K562 (cell line): ENCODE results near the gene TSC22D1. TPM values are rescaled to one million over a fixed set of nuclear protein-coding genes. Genes with fewer than 3 reads are reported as not detected.

Source experiments
- ATAC-seq: fragments of 200-7000 bp; cut with Tn5 transposase; 3 replicates; pipeline ENCODE4 v1.9.1; 2020; ENCODE audit warnings: moderate library complexity
- BruUV-seq: library from RNA; stranded (reverse); fragments of 400-500 nt; replicated peaks from 2 replicates; lab custom pipeline; 2021; lab: Mats Ljungman, UMichigan
- CTCF ChIA-PET: fragments of 300-600 bp; formaldehyde crosslinking; extraction: SDS; loops from one replicate; lab custom pipeline; 2021; ENCODE audit warnings: low intra/inter-chr PET ratio; lab: Yijun Ruan, JAX
- POLR2A ChIA-PET: fragments of 300-600, 350-650 bp; sonication (Branson Sonifier 250); formaldehyde crosslinking; extraction: SDS; loops from one replicate; lab custom pipeline; 2021; ENCODE audit warnings: antibody characterized with exemption, inconsistent platforms; lab: Yijun Ruan, JAX
- DNase-seq, 4 experiments: peaks; one replicate each; pipeline versions ENCODE4 v3.0.0 to v3.0.0-alpha.2; 2011 to 2018; ENCODE audit warnings: low spot score in 3 of 4, mixed read lengths in 3 of 4; ENCODE audit errors: extremely low read depth in 1 of 4
- FAIRE-seq: peaks from 2 replicates; lab custom pipeline; 2011; peaks lifted over from hg19 to GRCh38; lab: Jason Lieb, UNC
- H2AFZ ChIP-seq: 2 replicates; pipeline ENCODE4 v1.6.0; 2011; ENCODE audit warnings: low read depth, low read length, control low read depth, inconsistent platforms
- H3K27ac ChIP-seq: fragments of 200-600 bp; 3 replicates; pipeline ENCODE4 v1.8.0; 2011; ENCODE audit warnings: low read depth, mild to moderate bottlenecking, control low read depth, inconsistent platforms, low read length, moderate library complexity, mixed read lengths; ENCODE audit errors: extremely low read depth
- H3K27me3 ChIP-seq, 2 experiments: fragments of 300-600 bp in 1 of 2; 2 replicates in 1 of 2; 3 replicates in 1 of 2; pipeline versions ENCODE4 v1.6.0 to v1.8.0; 2011; ENCODE audit warnings: inconsistent platforms in 2 of 2, low read length in 2 of 2, mild to moderate bottlenecking in 1 of 2, mixed read lengths in 1 of 2, moderate library complexity in 1 of 2; ENCODE audit not compliant: control insufficient read depth in 2 of 2, insufficient read depth in 2 of 2
- H3K36me3 ChIP-seq: fragments of 300-600 bp; 3 replicates; pipeline ENCODE4 v1.8.0; 2011; ENCODE audit warnings: mild to moderate bottlenecking, low read length, inconsistent platforms; ENCODE audit not compliant: control insufficient read depth, insufficient read depth
- H3K4me1 ChIP-seq, 2 experiments: fragments of 200-600 bp in 1 of 2; replicated peaks in 1 of 2; 2 replicates in 1 of 2; 3 replicates in 1 of 2; pipeline versions ENCODE4 v1.5.1 to v1.8.0; 2011; ENCODE audit warnings: inconsistent platforms in 2 of 2, low read length in 2 of 2, mild to moderate bottlenecking in 1 of 2, mixed read lengths in 1 of 2, moderate library complexity in 1 of 2; ENCODE audit not compliant: control insufficient read depth in 2 of 2, insufficient read depth in 2 of 2
- H3K4me2 ChIP-seq: 2 replicates; pipeline ENCODE4 v1.6.1; 2011; ENCODE audit warnings: low read length, control low read depth, inconsistent platforms, mixed read lengths; ENCODE audit not compliant: insufficient read depth
- H3K4me3 ChIP-seq: fragments of 200-600 bp; sonication (generic), shearing (Covaris generic); 2 replicates; pipeline ENCODE4 v1.5.1; 2016; ENCODE audit warnings: control low read depth, inconsistent platforms
- H3K79me2 ChIP-seq: fragments of 200-600 bp; 3 replicates; pipeline ENCODE4 v1.8.0; 2011; ENCODE audit warnings: low read length, inconsistent platforms; ENCODE audit not compliant: control insufficient read depth, insufficient read depth
- H3K9ac ChIP-seq, 2 experiments: 2 replicates each; pipeline versions ENCODE4 v1.6.0 to v1.6.1; 2011; ENCODE audit warnings: low read depth in 2 of 2, low read length in 2 of 2, control low read depth in 1 of 2, inconsistent platforms in 1 of 2, mild to moderate bottlenecking in 1 of 2, mixed read lengths in 1 of 2; ENCODE audit not compliant: insufficient read depth in 1 of 2
- H3K9me1 ChIP-seq: one replicate; pipeline ENCODE4 v1.6.0; 2011; ENCODE audit warnings: inconsistent platforms, mild to moderate bottlenecking, low read length, moderate library complexity; ENCODE audit not compliant: control insufficient read depth, insufficient read depth
- H3K9me3 ChIP-seq: replicated peaks from 2 replicates; pipeline ENCODE4 v1.5.1; 2011; ENCODE audit warnings: low read depth, low read length, inconsistent platforms; ENCODE audit not compliant: control insufficient read depth, insufficient read depth
- H4K20me1 ChIP-seq: replicated peaks from 2 replicates; pipeline ENCODE4 v1.6.1; 2011; ENCODE audit warnings: low read length, inconsistent platforms, mixed read lengths; ENCODE audit not compliant: control insufficient read depth, insufficient read depth
- C11orf30 ChIP-seq: fragments of 450-650 bp; IDR thresholded peaks from 2 replicates; pipeline ENCODE4 v1.6.1; 2016; ENCODE audit warnings: low read depth, mild to moderate bottlenecking
- L3MBTL2 ChIP-seq: fragments of 450-650 bp; IDR thresholded peaks from 2 replicates; pipeline ENCODE4 v1.6.1; 2016; ENCODE audit warnings: mild to moderate bottlenecking, moderate library complexity
- NFIX ChIP-seq: fragments of 250-450 bp; sonication (Bioruptor Pico); IDR thresholded peaks from 2 replicates; pipeline ENCODE4 v1.4.0; 2020; ENCODE audit warnings: low read depth, mild to moderate bottlenecking, moderate library complexity
- NFYB ChIP-seq: IDR thresholded peaks from 2 replicates; pipeline ENCODE4 v1.6.1; 2011; ENCODE audit warnings: mild to moderate bottlenecking, moderate library complexity; ENCODE audit not compliant: insufficient read length; ENCODE audit errors: extremely low read depth
- NR4A1 ChIP-seq, 2 experiments: fragments of 250-450 bp in 1 of 2; fragments of 450-650 bp in 1 of 2; sonication (Bioruptor Pico) in 1 of 2; IDR thresholded peaks; 2 replicates each; pipeline versions ENCODE4 v1.4.0 to v1.6.1; 2016 to 2020; ENCODE audit warnings: mild to moderate bottlenecking in 2 of 2, missing compliant biosample characterization in 1 of 2, missing genetic modification characterization in 1 of 2, moderate library complexity in 1 of 2
- RB1 ChIP-seq: fragments of 450-650 bp; IDR thresholded peaks from 2 replicates; pipeline ENCODE4 v1.6.1; 2017; ENCODE audit warnings: low read depth, mild to moderate bottlenecking
- ZNF263 ChIP-seq: sonication (generic); formaldehyde crosslinking; IDR thresholded peaks from 2 replicates; pipeline ENCODE4 v1.8.0; 2022; ENCODE audit warnings: mild to moderate bottlenecking, missing genetic modification reagents, borderline replicate concordance
- ZNF717 ChIP-seq: fragments of 250-450 bp; sonication (Bioruptor Pico); IDR thresholded peaks from 2 replicates; pipeline ENCODE4 v1.5.0; 2021
- WGBS: fragments of 100-300 bp; shearing (Covaris generic); methylation state at CpG from one replicate; pipeline ENCODE4 v1.1.6; 2016; ENCODE audit warnings: low coverage, mixed read lengths; ENCODE audit not compliant: insufficient coverage; ENCODE audit errors: missing lambda C conversion rate; 5-methylcytosine and 5-hydroxymethylcytosine counted together
- in situ Hi-C: fragments of 300-500 bp; cut with MboI; formaldehyde crosslinking; loops from 4 replicates; pipeline ENCODE4 v1.15.0; 2018; ENCODE audit warnings: inconsistent platforms, mixed read lengths
- intact Hi-C: fragments of 100-400 bp; cut with micrococcal nuclease; formaldehyde crosslinking; loops from 2 replicates; pipeline ENCODE4 v1.14.2; 2022
- polyA plus RNA-seq, 8 experiments: library from polyadenylated mRNA; depleted of rRNA in 4 of 8; stranded (reverse) in 5 of 8; unstranded in 3 of 8; fragments of >200 nt; fragmentation: Nextera tagmentation in 2 of 8; fragmentation: Illumina TruSeq in 1 of 8; extraction: Ambion mirVana in 2 of 8; extraction: Trizol in 1 of 8; gene quantifications; 2 replicates each; pipeline versions ENCODE4 v1.2.1 to v1.2.3, GENCODE V29; 2011 to 2014; ENCODE audit warnings: inconsistent platforms in 1 of 8, missing spikeins in 1 of 8
- total RNA-seq, 7 experiments: library from RNA; depleted of rRNA in 6 of 7; stranded (reverse); fragments of >200 nt in 6 of 7; fragmentation: Illumina TruSeq in 2 of 7; extraction: Trizol in 2 of 7; gene quantifications; 2 replicates each; pipeline versions ENCODE4 v1.2.1 to v1.2.3, GENCODE V29; 2011 to 2021; ENCODE audit warnings: low replicate concordance in 1 of 7
- TF ChIP-seq, protein P1 (sequence below): fragments of 450-650 bp; IDR thresholded peaks from 2 replicates; pipeline ENCODE4 v1.6.1; 2017; ENCODE audit warnings: antibody characterized with exemption, mild to moderate bottlenecking

TSC22D1 gene
- total and polyA plus RNA-seq, 9 of the 15 experiments (the other 6 are each of a cell fraction or from before 2014, with no cell fraction given): 2.6 to 19.8 (median 8.4) TPM

- Histone ChIP-seq H3K9ac (no peak overlapping the region), H3K4me2 (no peak overlapping the region), H3K27ac (no peak overlapping the region), H3K9me3 (0 out of 2 replicates have a peak, but pooled peaks cover 2% of the 10 kb centered on the region), H2AFZ (no peak overlapping the region), H3K9me1 (no peaks in the 10 kb centered on the region), H3K79me2 (no peaks in the 10 kb centered on the region), H3K4me3 (no peak overlapping the region), H3K27me3 (peaks cover 0 to 17% of the 10 kb centered on the region in 2 experiments; a peak in 2 of 5 replicates), H3K36me3 (no peaks in the 10 kb centered on the region), H4K20me1 (no peaks in the 10 kb centered on the region), H3K4me1 (no peaks in the 10 kb centered on the region)
- 2% methylated on average over 9 of the region's 12 CpGs for WGBS
- FAIRE-seq: no peak
- no peak for ATAC-seq
- intact Hi-C loops: no loop called here
- DNase-seq: no peak
- no peak for TF ChIP-seq C11orf30
- no peak for TF ChIP-seq L3MBTL2
- no peak for TF ChIP-seq ZNF263 (CRISPR knock-in tag)
- TF ChIP-seq ZNF717: no peak
- no peak for TF ChIP-seq NR4A1 (CRISPR knock-in tag; IDR thresholded peaks at IDR 0.05)
- no peak for TF ChIP-seq NR4A1 (tag; IDR thresholded peaks at IDR 0.05)
- no peak for TF ChIP-seq NFIX (CRISPR knock-in tag)
- no peak for TF ChIP-seq RB1
- TF ChIP-seq, protein P1, sequence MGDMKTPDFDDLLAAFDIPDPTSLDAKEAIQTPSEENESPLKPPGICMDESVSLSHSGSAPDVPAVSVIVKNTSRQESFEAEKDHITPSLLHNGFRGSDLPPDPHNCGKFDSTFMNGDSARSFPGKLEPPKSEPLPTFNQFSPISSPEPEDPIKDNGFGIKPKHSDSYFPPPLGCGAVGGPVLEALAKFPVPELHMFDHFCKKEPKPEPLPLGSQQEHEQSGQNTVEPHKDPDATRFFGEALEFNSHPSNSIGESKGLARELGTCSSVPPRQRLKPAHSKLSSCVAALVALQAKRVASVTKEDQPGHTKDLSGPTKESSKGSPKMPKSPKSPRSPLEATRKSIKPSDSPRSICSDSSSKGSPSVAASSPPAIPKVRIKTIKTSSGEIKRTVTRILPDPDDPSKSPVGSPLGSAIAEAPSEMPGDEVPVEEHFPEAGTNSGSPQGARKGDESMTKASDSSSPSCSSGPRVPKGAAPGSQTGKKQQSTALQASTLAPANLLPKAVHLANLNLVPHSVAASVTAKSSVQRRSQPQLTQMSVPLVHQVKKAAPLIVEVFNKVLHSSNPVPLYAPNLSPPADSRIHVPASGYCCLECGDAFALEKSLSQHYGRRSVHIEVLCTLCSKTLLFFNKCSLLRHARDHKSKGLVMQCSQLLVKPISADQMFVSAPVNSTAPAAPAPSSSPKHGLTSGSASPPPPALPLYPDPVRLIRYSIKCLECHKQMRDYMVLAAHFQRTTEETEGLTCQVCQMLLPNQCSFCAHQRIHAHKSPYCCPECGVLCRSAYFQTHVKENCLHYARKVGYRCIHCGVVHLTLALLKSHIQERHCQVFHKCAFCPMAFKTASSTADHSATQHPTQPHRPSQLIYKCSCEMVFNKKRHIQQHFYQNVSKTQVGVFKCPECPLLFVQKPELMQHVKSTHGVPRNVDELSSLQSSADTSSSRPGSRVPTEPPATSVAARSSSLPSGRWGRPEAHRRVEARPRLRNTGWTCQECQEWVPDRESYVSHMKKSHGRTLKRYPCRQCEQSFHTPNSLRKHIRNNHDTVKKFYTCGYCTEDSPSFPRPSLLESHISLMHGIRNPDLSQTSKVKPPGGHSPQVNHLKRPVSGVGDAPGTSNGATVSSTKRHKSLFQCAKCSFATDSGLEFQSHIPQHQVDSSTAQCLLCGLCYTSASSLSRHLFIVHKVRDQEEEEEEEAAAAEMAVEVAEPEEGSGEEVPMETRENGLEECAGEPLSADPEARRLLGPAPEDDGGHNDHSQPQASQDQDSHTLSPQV: no peak
- no peak for TF ChIP-seq NFYB
- ChIA-PET POLR2A (interaction anchor here (0.6 to 0.8 kb wide), 3 partner anchors 14 to 75 kb away, joined by 3 read pairs; no protein-coding TSS in a partner anchor), CTCF (no interaction called here)
- no TSS peak for BruUV-seq
- in situ Hi-C loops: loop anchor here (25.0 kb wide), 1 partner anchor 414 kb away; no protein-coding TSS in a partner anchor
These were observed 125.0 kb downstream of the TSC22D1 start for GRCh38 chr13:44451126-44451525.
